PC-3 (cell line): ENCODE data around the gene ZNF277. TPM values are rescaled to one million over a fixed set of nuclear protein-coding genes. Genes with fewer than 3 reads are reported as not detected.

ENCODE experiments used
- ATAC-seq: fragments of 200-7000 bp; cut with Tn5 transposase; 2 replicates; pipeline ENCODE4 v1.9.1; 2020; ENCODE audit warnings: mild to moderate bottlenecking, moderate library complexity
- BruUV-seq: library from RNA; stranded (reverse); fragments of 400-500 nt; replicated peaks from 2 replicates; lab custom pipeline; 2021; lab: Mats Ljungman, UMichigan
- CTCF ChIA-PET: fragments of 300-600 bp; sonication (Branson Sonifier 250); formaldehyde crosslinking; loops from one replicate; lab custom pipeline; 2022; ENCODE audit warnings: antibody characterized with exemption; lab: Charles Lee
- POLR2A ChIA-PET: fragments of 300-600 bp; sonication (Branson Sonifier 250); formaldehyde crosslinking; loops from one replicate; lab custom pipeline; 2022; ENCODE audit warnings: antibody characterized with exemption; ENCODE audit not compliant: unreplicated experiment; lab: Charles Lee
- DNase-seq: peaks from one replicate; pipeline ENCODE4 v3.0.0-alpha.2; 2015
- H2AFZ ChIP-seq: fragments of 300-600 bp; sonication (generic); 2 replicates; pipeline ENCODE4 v1.6.0; 2016; ENCODE audit warnings: antibody characterized with exemption, low read length
- H3F3A ChIP-seq: fragments of 300-600 bp; sonication (generic); one replicate; pipeline ENCODE4 v1.6.0; 2017; ENCODE audit warnings: antibody characterized with exemption, low read length, control low read depth, mild to moderate bottlenecking; ENCODE audit not compliant: unreplicated experiment
- H3K27ac ChIP-seq: fragments of 300-600 bp; sonication (generic); 2 replicates; pipeline ENCODE4 v1.5.1; 2016; ENCODE audit warnings: mild to moderate bottlenecking, low read length
- H3K27me3 ChIP-seq: fragments of 300-600 bp; sonication (generic); 2 replicates; pipeline ENCODE4 v1.6.1; 2016; ENCODE audit warnings: low read length, mixed read lengths
- H3K36me3 ChIP-seq: fragments of 300-600 bp; sonication (generic); 2 replicates; pipeline ENCODE4 v1.6.1; 2016; ENCODE audit warnings: low read depth, mixed run types, low read length, mixed read lengths
- H3K4me1 ChIP-seq: fragments of 300-600 bp; sonication (generic); 2 replicates; pipeline ENCODE4 v1.5.1; 2016; ENCODE audit warnings: low read length; ENCODE audit not compliant: insufficient read depth
- H3K4me2 ChIP-seq: fragments of 300-600 bp; sonication (generic); 2 replicates; pipeline ENCODE4 v1.6.0; 2016; ENCODE audit warnings: low read length
- H3K4me3 ChIP-seq: fragments of 300-600 bp; sonication (generic); 2 replicates; pipeline ENCODE4 v1.5.1; 2016; ENCODE audit warnings: mild to moderate bottlenecking, low read length, mixed read lengths
- H3K79me2 ChIP-seq: fragments of 300-600 bp; sonication (generic); 2 replicates; pipeline ENCODE4 v1.6.1; 2017; ENCODE audit warnings: low read length, mixed read lengths
- H3K9ac ChIP-seq: fragments of 300-600 bp; sonication (generic); 2 replicates; pipeline ENCODE4 v1.6.0; 2016; ENCODE audit warnings: mild to moderate bottlenecking, low read length
- H3K9me2 ChIP-seq: fragments of 300-600 bp; sonication (generic); replicated peaks from 2 replicates; pipeline ENCODE4 v1.6.1; 2016; ENCODE audit warnings: mixed run types, low read length, mixed read lengths
- H3K9me3 ChIP-seq: fragments of 300-600 bp; sonication (generic); 2 replicates; pipeline ENCODE4 v1.6.1; 2016; ENCODE audit warnings: low read length, mixed read lengths
- H4K20me1 ChIP-seq: fragments of 300-600 bp; sonication (generic); 2 replicates; pipeline ENCODE4 v1.6.1; 2016; ENCODE audit warnings: low read length, mixed read lengths
- EZH2 ChIP-seq: fragments of 300-600 bp; sonication (generic); IDR thresholded peaks from one replicate; pipeline ENCODE4 v1.6.1; 2017; ENCODE audit warnings: antibody characterized with exemption, mild to moderate bottlenecking, low read length; ENCODE audit not compliant: unreplicated experiment
- EZH2phosphoT487 ChIP-seq: fragments of 300-600 bp; sonication (generic); IDR thresholded peaks from 2 replicates; pipeline ENCODE4 v1.6.1; 2018; ENCODE audit warnings: mild to moderate bottlenecking, antibody characterized with exemption, low read length, borderline replicate concordance
- intact Hi-C: fragments of 100-400 bp; cut with micrococcal nuclease; formaldehyde crosslinking; loops from 2 replicates; pipeline ENCODE4 v1.9.0; 2023
- total RNA-seq: library from RNA; depleted of rRNA; stranded (reverse); fragments of >200 nt; gene quantifications from 2 replicates; pipeline ENCODE4 v1.2.3, GENCODE V29; 2014
- TF ChIP-seq, protein P1 (sequence below): fragments of 300-600 bp; sonication (generic); conservative IDR thresholded peaks from 2 replicates; pipeline ENCODE4 v1.5.1; 2017; ENCODE audit warnings: antibody characterized with exemption, low read depth, mild to moderate bottlenecking, low read length

Gene ZNF277
- total RNA-seq, 1 experiment from 2014 or later = 14.0 TPM

DNA sequence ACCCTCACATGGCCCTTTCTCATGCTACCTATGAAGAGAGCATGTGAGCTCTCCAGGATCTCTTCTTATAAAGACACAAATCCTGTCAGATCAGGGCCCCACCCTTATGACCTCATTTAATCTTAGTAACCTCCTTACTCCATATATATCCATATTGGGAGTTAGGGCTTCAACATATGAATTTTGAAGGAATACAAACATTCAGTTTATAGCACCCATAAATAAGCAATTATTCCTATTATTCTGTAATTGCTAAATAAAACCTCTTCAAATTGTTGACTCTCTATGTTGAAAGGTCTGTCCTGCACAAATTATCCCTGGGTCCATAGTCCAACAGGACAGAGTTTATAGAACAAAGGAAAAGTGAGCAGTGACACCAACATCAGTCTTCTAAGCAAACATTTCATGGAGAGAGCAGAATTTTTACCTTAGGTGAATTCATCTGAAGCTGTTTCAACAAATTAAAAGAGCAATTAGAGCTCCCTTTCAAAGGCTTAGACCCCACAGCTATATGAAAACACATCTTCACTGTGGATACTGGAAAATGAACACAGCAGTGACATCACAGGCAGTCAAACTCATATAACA lies 12.5 kb upstream of the ZNF277 start:
- no peak overlapping the region for H2AFZ ChIP-seq
- H3K27ac ChIP-seq = peak overlapping the region; percentile 85; the same call in 1 of the 2 replicates
- no peak overlapping the region for H3K9ac ChIP-seq
- no peaks in the 10 kb centered on the region for H3K36me3 ChIP-seq
- ChIA-PET CTCF (no interaction called here), POLR2A (no interaction called here)
- no peaks in the 10 kb centered on the region for H4K20me1 ChIP-seq
- BruUV-seq = no TSS peak
- peaks cover 49% of the 10 kb centered on the region for H3K4me1 ChIP-seq
- no peaks in the 10 kb centered on the region for H3K9me2 ChIP-seq
- intact Hi-C loops = no loop called here
- no peak for TF ChIP-seq EZH2phosphoT487
- no peak for TF ChIP-seq EZH2
- TF ChIP-seq, protein P1, sequence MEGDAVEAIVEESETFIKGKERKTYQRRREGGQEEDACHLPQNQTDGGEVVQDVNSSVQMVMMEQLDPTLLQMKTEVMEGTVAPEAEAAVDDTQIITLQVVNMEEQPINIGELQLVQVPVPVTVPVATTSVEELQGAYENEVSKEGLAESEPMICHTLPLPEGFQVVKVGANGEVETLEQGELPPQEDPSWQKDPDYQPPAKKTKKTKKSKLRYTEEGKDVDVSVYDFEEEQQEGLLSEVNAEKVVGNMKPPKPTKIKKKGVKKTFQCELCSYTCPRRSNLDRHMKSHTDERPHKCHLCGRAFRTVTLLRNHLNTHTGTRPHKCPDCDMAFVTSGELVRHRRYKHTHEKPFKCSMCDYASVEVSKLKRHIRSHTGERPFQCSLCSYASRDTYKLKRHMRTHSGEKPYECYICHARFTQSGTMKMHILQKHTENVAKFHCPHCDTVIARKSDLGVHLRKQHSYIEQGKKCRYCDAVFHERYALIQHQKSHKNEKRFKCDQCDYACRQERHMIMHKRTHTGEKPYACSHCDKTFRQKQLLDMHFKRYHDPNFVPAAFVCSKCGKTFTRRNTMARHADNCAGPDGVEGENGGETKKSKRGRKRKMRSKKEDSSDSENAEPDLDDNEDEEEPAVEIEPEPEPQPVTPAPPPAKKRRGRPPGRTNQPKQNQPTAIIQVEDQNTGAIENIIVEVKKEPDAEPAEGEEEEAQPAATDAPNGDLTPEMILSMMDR = no peak
- H3K4me3 ChIP-seq = no peak overlapping the region
- H3K4me2 ChIP-seq = no peak overlapping the region
- peaks cover 7% of the 10 kb centered on the region for H3F3A ChIP-seq
- no peaks in the 10 kb centered on the region for H3K27me3 ChIP-seq
- H3K9me3 ChIP-seq = no peaks in the 10 kb centered on the region
- H3K79me2 ChIP-seq = peaks cover 89% of the 10 kb centered on the region
- DNase-seq (no peak), ATAC-seq (no peak)

DNA sequence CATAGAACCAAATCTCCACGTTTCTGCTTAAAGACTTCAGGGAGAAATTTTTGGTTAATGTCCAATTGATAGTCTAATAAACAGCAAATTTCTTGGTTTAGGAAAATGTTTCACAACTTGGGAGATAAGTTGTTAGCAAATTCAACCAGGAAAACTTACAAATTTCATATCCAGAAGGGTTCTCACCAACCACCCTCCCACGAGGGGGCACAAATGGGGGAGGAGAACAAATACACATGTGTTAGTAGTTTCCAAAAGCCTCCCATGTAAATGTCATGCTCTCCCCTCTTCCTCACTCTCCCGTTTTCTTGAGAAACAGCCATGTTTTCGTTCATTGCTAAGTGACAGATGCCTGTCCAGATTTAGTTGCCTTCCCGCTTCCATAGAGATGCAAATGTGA lies 10.8 kb upstream of the ZNF277 start:
- no peak overlapping the region for H3K4me2 ChIP-seq
- H2AFZ ChIP-seq = no peak overlapping the region
- no peak overlapping the region for H3K4me3 ChIP-seq
- H3K27me3 ChIP-seq = no peaks in the 10 kb centered on the region
- H3K27ac ChIP-seq = no peak overlapping the region
- POLR2A ChIA-PET = no interaction called here
- ATAC-seq (no peak), DNase-seq (no peak)
- no TSS peak for BruUV-seq
- H3K36me3 ChIP-seq = no peaks in the 10 kb centered on the region
- no peak overlapping the region for H3K9ac ChIP-seq
- CTCF ChIA-PET = no interaction called here
- TF ChIP-seq, protein P1 = no peak
- TF ChIP-seq EZH2phosphoT487 = no peak
- no peak for TF ChIP-seq EZH2
- H3K4me1 ChIP-seq = peaks cover 58% of the 10 kb centered on the region
- peaks cover 84% of the 10 kb centered on the region for H3K79me2 ChIP-seq
- no peaks in the 10 kb centered on the region for H3K9me2 ChIP-seq
- H4K20me1 ChIP-seq = no peaks in the 10 kb centered on the region
- peaks cover 7% of the 10 kb centered on the region for H3F3A ChIP-seq
- intact Hi-C loops = no loop called here
- no peaks in the 10 kb centered on the region for H3K9me3 ChIP-seq

DNA sequence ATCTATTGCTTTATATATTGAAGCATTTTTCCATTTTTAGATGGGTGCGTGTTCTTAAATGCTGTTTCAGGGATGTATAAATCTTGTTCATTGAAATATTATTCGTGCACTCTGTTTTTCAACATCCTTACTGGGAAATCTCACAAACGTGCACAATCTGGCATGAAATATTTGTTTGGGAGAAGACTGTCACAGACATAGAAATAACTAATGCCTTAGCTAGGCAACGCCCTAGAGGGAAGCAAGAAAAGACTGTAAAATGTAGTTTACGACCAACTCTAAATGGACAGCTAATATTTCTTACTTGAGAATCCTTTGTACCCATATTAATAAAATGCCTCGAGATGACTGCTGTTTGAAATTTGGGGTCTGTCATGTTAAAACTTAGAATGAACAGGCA lies 9.2 kb upstream of the ZNF277 start:
- Histone ChIP-seq H3K9ac (no peak overlapping the region), H3K36me3 (no peaks in the 10 kb centered on the region), H3K27me3 (no peaks in the 10 kb centered on the region), H3K9me3 (no peaks in the 10 kb centered on the region), H3K4me2 (peak overlapping the region; percentile 8; the same call in 1 of the 2 replicates), H3K4me3 (no peak overlapping the region), H4K20me1 (no peaks in the 10 kb centered on the region), H2AFZ (no peak overlapping the region), H3K4me1 (peaks cover 65% of the 10 kb centered on the region), H3K27ac (no peak overlapping the region), H3K9me2 (no peaks in the 10 kb centered on the region), H3F3A (peaks cover 7% of the 10 kb centered on the region), H3K79me2 (peaks cover 90% of the 10 kb centered on the region)
- CTCF ChIA-PET = no interaction called here
- ATAC-seq = no peak
- POLR2A ChIA-PET = no interaction called here
- BruUV-seq = no TSS peak
- DNase-seq = peak; percentile 24
- intact Hi-C loops = no loop called here
- TF ChIP-seq EZH2phosphoT487 (no peak), EZH2 (no peak)
- TF ChIP-seq, protein P1 = no peak
